Panc1 (cell line): Measurements from ENCODE around the gene PTBP3. TPM values are rescaled to one million over a fixed set of nuclear protein-coding genes. Genes with fewer than 3 reads are reported as not detected.

ENCODE experiments used
- ATAC-seq: fragments of 200-7000 bp; cut with Tn5 transposase; 2 replicates; pipeline ENCODE4 v1.9.1; 2020; ENCODE audit warnings: mild to moderate bottlenecking, moderate library complexity
- BruUV-seq: library from RNA; stranded (reverse); fragments of 400-500 nt; replicated peaks from 2 replicates; lab custom pipeline; 2021; lab: Mats Ljungman, UMichigan
- CTCF ChIA-PET: fragments of 300-600 bp; sonication (Branson Sonifier 250); formaldehyde crosslinking; loops from one replicate; lab custom pipeline; 2022; ENCODE audit warnings: antibody characterized with exemption; lab: Charles Lee
- POLR2A ChIA-PET: fragments of 300-600 bp; sonication (Branson Sonifier 250); formaldehyde crosslinking; loops from one replicate; lab custom pipeline; 2022; ENCODE audit warnings: antibody characterized with exemption; lab: Charles Lee
- DNase-seq: peaks from one replicate; pipeline ENCODE4 v3.0.0-alpha.2; 2010; ENCODE audit warnings: low read depth, low spot score
- H3K27ac ChIP-seq: 2 replicates; pipeline ENCODE4 v1.5.1; 2011; ENCODE audit warnings: mild to moderate bottlenecking, low read length, inconsistent platforms
- H3K27me3 ChIP-seq: fragments of 200-500 bp; sonication (Bioruptor generic); 2 replicates; pipeline ENCODE4 v1.6.0; 2014; ENCODE audit warnings: low read length, inconsistent platforms; ENCODE audit not compliant: control insufficient read depth, insufficient read depth
- H3K36me3 ChIP-seq: fragments of 200-500 bp; sonication (Bioruptor generic); 2 replicates; pipeline ENCODE4 v1.5.1; 2014; ENCODE audit warnings: inconsistent platforms, mild to moderate bottlenecking, low read length, moderate library complexity; ENCODE audit not compliant: control insufficient read depth, insufficient read depth
- H3K4me1 ChIP-seq: 2 replicates; pipeline ENCODE4 v1.5.1; 2011; ENCODE audit warnings: inconsistent platforms, mild to moderate bottlenecking, low read length, moderate library complexity; ENCODE audit not compliant: control insufficient read depth, insufficient read depth
- H3K4me3 ChIP-seq, 2 experiments: 2 replicates each; pipeline ENCODE4 v1.5.1; 2011 to 2012; ENCODE audit warnings: low read depth in 2 of 2, low read length in 2 of 2, mild to moderate bottlenecking in 2 of 2, inconsistent platforms in 1 of 2, moderate library complexity in 1 of 2
- H3K9me3 ChIP-seq: fragments of 200-500 bp; sonication (Bioruptor generic); 2 replicates; pipeline ENCODE4 v1.5.1; 2014; ENCODE audit warnings: low read depth, mild to moderate bottlenecking, inconsistent platforms, low read length, moderate library complexity; ENCODE audit not compliant: control insufficient read depth, insufficient read depth
- CTCF ChIP-seq: fragments of 450-650 bp; IDR thresholded peaks from 2 replicates; pipeline ENCODE4 v1.5.1; 2017; ENCODE audit warnings: mild to moderate bottlenecking
- POLR2AphosphoS5 ChIP-seq: IDR thresholded peaks from 2 replicates; pipeline ENCODE4 v1.6.1; 2012; ENCODE audit warnings: mild to moderate bottlenecking, low read depth, low read length, moderate library complexity
- REST ChIP-seq, 2 experiments: IDR thresholded peaks; 2 replicates each; pipeline ENCODE4 v1.6.1; 2011 to 2012; ENCODE audit warnings: low read depth in 2 of 2, control low read depth in 1 of 2, low read length in 1 of 2, mild to moderate bottlenecking in 1 of 2, moderate library complexity in 1 of 2; ENCODE audit not compliant: insufficient read depth in 1 of 2
- SIN3A ChIP-seq: IDR thresholded peaks from 2 replicates; pipeline ENCODE4 v1.6.1; 2012; ENCODE audit warnings: low read depth, mild to moderate bottlenecking, low read length, moderate library complexity, borderline replicate concordance; ENCODE audit not compliant: insufficient read depth
- TCF7L2 ChIP-seq: IDR thresholded peaks from 2 replicates; pipeline ENCODE4 v1.6.1; 2011; ENCODE audit warnings: mild to moderate bottlenecking, low read depth, low read length, inconsistent platforms
- in situ Hi-C: cut with HindIII; loops from 2 replicates; pipeline ENCODE4 v1.10.0; 2016; ENCODE audit warnings: low sequenced_read_pairs, low pct_unique_long_range_greater_than_20kb
- intact Hi-C: fragments of 100-400 bp; cut with micrococcal nuclease; formaldehyde crosslinking; loops from one replicate; pipeline ENCODE4 v1.10.0; 2022; ENCODE audit not compliant: unreplicated experiment
- total RNA-seq: library from RNA; stranded (reverse); gene quantifications from one replicate; pipeline ENCODE4 v1.2.1, GENCODE V29; 2021; ENCODE audit not compliant: unreplicated experiment

Gene PTBP3
- total RNA-seq, 1 experiment from 2014 or later: 82.5 TPM

GRCh38 chr9:112184946-112185345, 148.5 kb downstream of the PTBP3 start:
- ATAC-seq (no peak), DNase-seq (no peak)
- in situ Hi-C loops: no loop called here
- Histone ChIP-seq H3K4me3 (no peak overlapping the region), H3K4me1 (peaks cover 7% of the 10 kb centered on the region), H3K27me3 (no peaks in the 10 kb centered on the region), H3K9me3 (no peaks in the 10 kb centered on the region), H3K36me3 (no peaks in the 10 kb centered on the region), H3K27ac (no peak overlapping the region)
- POLR2A ChIA-PET: no interaction called here
- CTCF ChIA-PET: interaction anchor here (0.6 kb wide), 2 partner anchors 181 to 199 kb away, joined by 3 to 4 read pairs; no protein-coding TSS in a partner anchor
- BruUV-seq: no TSS peak
- intact Hi-C loops: no loop called here
- TF ChIP-seq SIN3A (no peak), CTCF (no peak), TCF7L2 (no peak), REST (IDR thresholded peaks at IDR 0.05; ENCODE audit: insufficient read depth in 1 of 2, low read depth in 2 of 2, low read length in 1 of 2) (no peak), POLR2AphosphoS5 (no peak)

- no peak overlapping the region for H3K4me3 ChIP-seq
- no peaks in the 10 kb centered on the region for H3K9me3 ChIP-seq
- DNase-seq (no peak), ATAC-seq (no peak)
- intact Hi-C loops: no loop called here
- H3K36me3 ChIP-seq: no peaks in the 10 kb centered on the region
- in situ Hi-C loops: no loop called here
- no peaks in the 10 kb centered on the region for H3K27me3 ChIP-seq
- CTCF ChIA-PET: interaction anchor here (0.6 to 0.7 kb wide), 3 partner anchors 110 to 484 kb away, joined by 3 to 4 read pairs (median 3); no protein-coding TSS in a partner anchor
- TF ChIP-seq TCF7L2: no peak
- TF ChIP-seq CTCF: no peak
- no peak for TF ChIP-seq POLR2AphosphoS5
- TF ChIP-seq REST (IDR thresholded peaks at IDR 0.05; ENCODE audit: insufficient read depth in 1 of 2, low read depth in 2 of 2, low read length in 1 of 2): no peak
- no peak for TF ChIP-seq SIN3A
- H3K27ac ChIP-seq: no peak overlapping the region
- peaks cover 7% of the 10 kb centered on the region for H3K4me1 ChIP-seq
- no TSS peak for BruUV-seq
- POLR2A ChIA-PET: no interaction called here
Measured at GRCh38 chr9:112184221-112184620, 149.2 kb downstream of the PTBP3 start.
